ENCODE results near the gene APC. TPM values are rescaled to one million over a fixed set of nuclear protein-coding genes. Genes with fewer than 3 reads are reported as not detected.
"Not testable (repeated sequence)": the region's sequence is repeated elsewhere in the genome, so short reads cannot be mapped to it uniquely, and the experiment has no call there.

Gene APC
- polyA plus RNA-seq, 1 experiment, result 14.7 TPM

DNA sequence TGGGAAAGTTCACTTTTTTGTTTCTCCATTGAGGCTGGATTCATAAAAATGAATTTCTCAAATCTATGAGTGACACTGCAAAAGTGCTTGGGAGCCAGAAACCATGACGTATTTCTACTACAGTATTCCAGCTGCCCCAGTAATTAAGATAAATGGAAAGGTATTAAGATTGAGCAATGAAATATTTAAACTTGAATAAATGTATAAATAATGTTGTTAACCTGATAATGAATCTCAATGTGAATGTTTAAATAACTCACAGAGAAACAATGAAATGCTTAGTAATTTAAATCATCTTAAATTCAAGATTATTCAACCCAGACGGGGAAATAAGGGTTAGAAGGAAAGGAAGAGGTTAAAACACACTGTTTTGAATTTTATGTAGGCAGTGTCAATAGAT is 112.2 kb downstream of the APC start:
- ChIA-PET CTCF (interaction anchor here (0.7 to 1.1 kb wide), 2 partner anchors 295 to 299 kb away, joined by 3 to 5 read pairs; no protein-coding TSS in a partner anchor), POLR2A (no interaction called here)
- peaks cover 1% of the 10 kb centered on the region; the same call in 1 of the 2 replicates for H3K27me3 ChIP-seq (ENCODE audit: control insufficient read depth, insufficient read depth, low read length)
- DNase-seq (ENCODE audit: low read depth), result no peak
- TF ChIP-seq, protein P1, sequence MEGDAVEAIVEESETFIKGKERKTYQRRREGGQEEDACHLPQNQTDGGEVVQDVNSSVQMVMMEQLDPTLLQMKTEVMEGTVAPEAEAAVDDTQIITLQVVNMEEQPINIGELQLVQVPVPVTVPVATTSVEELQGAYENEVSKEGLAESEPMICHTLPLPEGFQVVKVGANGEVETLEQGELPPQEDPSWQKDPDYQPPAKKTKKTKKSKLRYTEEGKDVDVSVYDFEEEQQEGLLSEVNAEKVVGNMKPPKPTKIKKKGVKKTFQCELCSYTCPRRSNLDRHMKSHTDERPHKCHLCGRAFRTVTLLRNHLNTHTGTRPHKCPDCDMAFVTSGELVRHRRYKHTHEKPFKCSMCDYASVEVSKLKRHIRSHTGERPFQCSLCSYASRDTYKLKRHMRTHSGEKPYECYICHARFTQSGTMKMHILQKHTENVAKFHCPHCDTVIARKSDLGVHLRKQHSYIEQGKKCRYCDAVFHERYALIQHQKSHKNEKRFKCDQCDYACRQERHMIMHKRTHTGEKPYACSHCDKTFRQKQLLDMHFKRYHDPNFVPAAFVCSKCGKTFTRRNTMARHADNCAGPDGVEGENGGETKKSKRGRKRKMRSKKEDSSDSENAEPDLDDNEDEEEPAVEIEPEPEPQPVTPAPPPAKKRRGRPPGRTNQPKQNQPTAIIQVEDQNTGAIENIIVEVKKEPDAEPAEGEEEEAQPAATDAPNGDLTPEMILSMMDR (IDR thresholded peaks at IDR 0.05; ENCODE audit: insufficient read depth, low read depth, low read length), result no peak
- no peaks in the 10 kb centered on the region for H3K36me3 ChIP-seq (ENCODE audit: control insufficient read depth, insufficient read depth, low read length)
- H3K4me3 ChIP-seq (ENCODE audit: low read depth, low read length), result no peak overlapping the region

DNA sequence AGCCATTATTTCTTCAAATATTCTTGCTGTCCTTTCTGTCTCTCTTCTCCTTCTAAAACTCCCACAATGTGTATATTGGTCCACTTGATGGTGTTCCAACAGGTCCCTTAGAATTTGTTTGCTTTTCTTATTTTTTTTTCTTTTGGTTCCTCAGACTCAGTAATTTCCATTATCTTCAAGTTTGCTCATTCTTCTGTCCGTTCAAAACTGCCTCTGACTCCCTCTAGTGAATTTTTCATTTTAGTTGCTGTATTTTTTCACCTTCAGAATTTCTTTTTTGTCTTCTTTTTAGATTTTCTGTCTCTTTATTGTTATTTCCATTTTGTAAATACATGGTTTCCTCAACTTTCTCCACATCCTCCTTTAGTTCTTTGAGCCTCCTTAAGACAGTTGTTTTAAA is 117.0 kb downstream of the APC start:
- Histone ChIP-seq H3K36me3 (ENCODE audit: control insufficient read depth, insufficient read depth, low read length) (no peaks in the 10 kb centered on the region), H3K4me3 (ENCODE audit: low read depth, low read length) (no peak overlapping the region), H3K27me3 (ENCODE audit: control insufficient read depth, insufficient read depth, low read length) (peaks cover 4% of the 10 kb centered on the region)
- CTCF ChIA-PET, result no interaction called here
- POLR2A ChIA-PET, result no interaction called here
- TF ChIP-seq, protein P1 (IDR thresholded peaks at IDR 0.05; ENCODE audit: insufficient read depth, low read depth, low read length), result no peak
- DNase-seq (ENCODE audit: low read depth), result no peak

DNA sequence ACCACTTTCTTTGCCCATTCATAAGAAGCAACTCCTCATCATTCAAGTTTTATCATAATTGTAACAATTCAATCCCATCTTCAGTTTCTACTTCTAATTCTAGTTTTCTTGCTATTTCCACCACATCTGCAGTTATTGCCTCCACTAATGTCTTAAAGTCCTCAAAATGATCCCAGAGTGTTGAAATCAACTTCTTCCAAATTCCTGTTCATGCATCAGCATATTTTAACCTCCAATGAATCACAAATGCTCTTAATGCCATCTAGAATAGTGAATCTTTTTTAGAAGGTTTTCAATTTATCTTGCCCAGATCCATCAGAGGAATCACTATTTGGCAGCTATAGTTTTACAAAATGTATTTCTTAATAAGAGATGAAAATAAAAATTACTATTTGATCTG is 120.2 kb downstream of the APC start:
- ChIA-PET CTCF (no interaction called here), POLR2A (no interaction called here)
- no peak for DNase-seq (ENCODE audit: low read depth)
- H3K27me3 ChIP-seq (ENCODE audit: control insufficient read depth, insufficient read depth, low read length), result peaks cover 4% of the 10 kb centered on the region
- H3K36me3 ChIP-seq (ENCODE audit: control insufficient read depth, insufficient read depth, low read length), result no peaks in the 10 kb centered on the region; the same call in 1 of the 2 replicates
- no peak overlapping the region for H3K4me3 ChIP-seq (ENCODE audit: low read depth, low read length)
- TF ChIP-seq, protein P1 (IDR thresholded peaks at IDR 0.05; ENCODE audit: insufficient read depth, low read depth, low read length), result no peak

DNA sequence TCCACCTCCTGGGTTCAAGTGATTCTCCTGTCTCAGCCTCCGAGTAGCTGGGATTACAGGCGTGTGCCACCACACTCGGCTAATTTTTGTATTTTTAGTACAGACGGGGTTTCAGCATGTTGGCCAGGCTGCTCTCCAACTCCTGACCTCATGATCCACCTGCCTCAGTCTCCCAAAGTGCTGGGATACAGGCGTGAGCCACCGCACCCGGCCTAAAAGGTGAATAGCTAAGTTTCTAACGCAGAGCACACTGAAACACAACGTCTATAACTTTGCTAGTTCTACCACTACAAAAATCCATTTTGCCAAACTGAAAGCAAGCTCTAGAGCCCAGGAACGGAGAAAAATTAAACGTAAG is 122.9 kb downstream of the APC start:
- H3K4me3 ChIP-seq (ENCODE audit: low read depth, low read length), result peak overlapping the region; percentile 82
- DNase-seq (ENCODE audit: low read depth); H3K36me3 ChIP-seq (ENCODE audit: control insufficient read depth, insufficient read depth, low read length); H3K27me3 ChIP-seq (ENCODE audit: control insufficient read depth, insufficient read depth, low read length): not testable (repeated sequence)
- POLR2A ChIA-PET, result interaction anchor here (1.4 kb wide), 1 partner anchor 12 kb away, joined by 3 read pairs; no protein-coding TSS in a partner anchor
- CTCF ChIA-PET, result interaction anchor here (1.0 to 1.4 kb wide), 2 partner anchors 9 to 12 kb away, joined by 3 to 6 read pairs; no protein-coding TSS in a partner anchor

DNA sequence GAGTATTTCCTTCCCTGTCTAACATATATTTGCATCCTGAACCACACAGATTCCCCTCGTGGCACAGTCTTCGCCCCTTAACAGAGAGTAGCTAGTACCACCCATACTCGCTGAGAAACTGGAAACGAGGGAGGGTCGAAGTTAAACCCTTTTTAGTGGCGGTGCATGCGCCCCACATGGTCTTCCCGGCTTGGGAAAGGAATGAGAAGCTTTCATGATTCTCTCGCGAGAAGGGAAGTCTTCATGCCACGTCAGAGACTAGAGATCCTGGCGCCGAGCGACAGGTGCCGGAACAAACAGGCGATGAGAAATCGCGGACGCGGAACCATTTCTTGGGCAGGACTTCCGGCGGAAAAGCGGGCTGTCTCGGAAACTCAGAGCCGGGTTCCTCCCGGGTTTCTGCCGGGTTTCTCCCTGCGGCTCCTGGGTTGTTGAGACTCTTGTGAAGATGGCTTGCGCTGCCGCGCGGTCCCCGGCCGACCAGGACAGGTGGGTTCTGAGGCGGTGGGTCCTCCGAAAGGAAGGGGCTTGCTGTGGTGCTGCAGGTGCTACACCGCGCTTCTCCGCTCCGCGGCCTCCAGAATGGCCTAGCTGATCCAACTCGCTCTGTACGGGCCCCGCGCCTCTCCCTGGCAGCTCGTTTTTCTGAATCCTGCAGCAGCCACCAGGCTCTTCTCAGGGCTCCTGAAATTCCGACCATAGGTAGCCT is 123.4 kb downstream of the APC start, which contains the start of gene SRP19:
TSS of gene SRP19 (plus strand) at position 359 of the 709 bp plus-strand sequence. CDS start at position 449, 90 bp downstream.
- POLR2A ChIA-PET, result interaction anchor here (1.4 kb wide), 1 partner anchor 13 kb away, joined by 3 read pairs; no protein-coding TSS in a partner anchor

More for the DNA sequence above, 123.4 kb downstream of the APC start, which contains the start of gene SRP19:
- DNase-seq (ENCODE audit: low read depth), result peak; percentile 89
- Histone ChIP-seq H3K27me3 (ENCODE audit: control insufficient read depth, insufficient read depth, low read length) (no peaks in the 10 kb centered on the region), H3K36me3 (ENCODE audit: control insufficient read depth, insufficient read depth, low read length) (peaks cover 4% of the 10 kb centered on the region), H3K4me3 (ENCODE audit: low read depth, low read length) (peak within 1 kb of the TSS; percentile 82)
- CTCF ChIA-PET, result interaction anchor here (1.0 to 1.4 kb wide), 2 partner anchors 9 to 13 kb away, joined by 3 to 6 read pairs; no protein-coding TSS in a partner anchor
- TF ChIP-seq, protein P1 (IDR thresholded peaks at IDR 0.05; ENCODE audit: insufficient read depth, low read depth, low read length), result no peak
